HL-60/S4 treated with retinoic acid at 250 ng/mL for 4 days and 3 days (cell line): ENCODE results near the gene RPS6KA2.

ENCODE experiments used
- in situ Hi-C: fragments of 300-500 bp; cut with MboI; formaldehyde crosslinking; loops from 2 replicates; pipeline ENCODE4 v1.7.0; 2022; ENCODE audit warnings: low sequenced_read_pairs

Gene RPS6KA2

GRCh38 chr6:166656230-166657151 is 29.4 kb upstream of the RPS6KA2 start:
- in situ Hi-C loops: no loop called here

GRCh38 chr6:166655713-166656229 is 28.7 kb upstream of the RPS6KA2 start:
- in situ Hi-C loops: no loop called here

GRCh38 chr6:166655251-166655650 is 28.2 kb upstream of the RPS6KA2 start:
- in situ Hi-C loops: no loop called here

- in situ Hi-C loops: no loop called here
Observed at GRCh38 chr6:166654573-166654972, 27.5 kb upstream of the RPS6KA2 start.

- in situ Hi-C loops: no loop called here
Observed at GRCh38 chr6:166653639-166653941, 26.5 kb upstream of the RPS6KA2 start.

- in situ Hi-C loops: no loop called here
Observed at GRCh38 chr6:166650824-166651807, 24.1 kb upstream of the RPS6KA2 start.

- in situ Hi-C loops: no loop called here
Observed at GRCh38 chr6:166650047-166650446, 23.0 kb upstream of the RPS6KA2 start.

GRCh38 chr6:166648846-166649245 is 21.8 kb upstream of the RPS6KA2 start:
- in situ Hi-C loops: no loop called here

GRCh38 chr6:166647896-166648295 is 20.8 kb upstream of the RPS6KA2 start:
- in situ Hi-C loops: no loop called here

- in situ Hi-C loops: no loop called here
Observed at GRCh38 chr6:166646716-166647115, 19.7 kb upstream of the RPS6KA2 start.

GRCh38 chr6:166645896-166646295 is 18.8 kb upstream of the RPS6KA2 start:
- in situ Hi-C loops: no loop called here

- in situ Hi-C loops: no loop called here
Observed at GRCh38 chr6:166644681-166645080, 17.6 kb upstream of the RPS6KA2 start.

GRCh38 chr6:166643891-166644590 is 17.0 kb upstream of the RPS6KA2 start:
- in situ Hi-C loops: no loop called here

- in situ Hi-C loops: no loop called here
Observed at GRCh38 chr6:166642646-166643045, 15.6 kb upstream of the RPS6KA2 start.

- in situ Hi-C loops: no loop called here
Observed at GRCh38 chr6:166640342-166641043, 13.4 kb upstream of the RPS6KA2 start.

- in situ Hi-C loops: no loop called here
Observed at GRCh38 chr6:166639921-166640320, 12.9 kb upstream of the RPS6KA2 start.

- in situ Hi-C loops: no loop called here
Observed at GRCh38 chr6:166638573-166638964, 11.5 kb upstream of the RPS6KA2 start.

- in situ Hi-C loops: no loop called here
Observed at GRCh38 chr6:166637812-166638572, 10.9 kb upstream of the RPS6KA2 start.

- in situ Hi-C loops: no loop called here
Observed at GRCh38 chr6:166636934-166637333, 9.9 kb upstream of the RPS6KA2 start.
